Effector CD4-positive, alpha-beta T cell (primary cell): ENCODE results near the gene CHCHD4.

ENCODE experiments used
- DNase-seq: peaks from one replicate; pipeline ENCODE4 v3.0.0-alpha.2; 2020

The CHCHD4 gene

DNA sequence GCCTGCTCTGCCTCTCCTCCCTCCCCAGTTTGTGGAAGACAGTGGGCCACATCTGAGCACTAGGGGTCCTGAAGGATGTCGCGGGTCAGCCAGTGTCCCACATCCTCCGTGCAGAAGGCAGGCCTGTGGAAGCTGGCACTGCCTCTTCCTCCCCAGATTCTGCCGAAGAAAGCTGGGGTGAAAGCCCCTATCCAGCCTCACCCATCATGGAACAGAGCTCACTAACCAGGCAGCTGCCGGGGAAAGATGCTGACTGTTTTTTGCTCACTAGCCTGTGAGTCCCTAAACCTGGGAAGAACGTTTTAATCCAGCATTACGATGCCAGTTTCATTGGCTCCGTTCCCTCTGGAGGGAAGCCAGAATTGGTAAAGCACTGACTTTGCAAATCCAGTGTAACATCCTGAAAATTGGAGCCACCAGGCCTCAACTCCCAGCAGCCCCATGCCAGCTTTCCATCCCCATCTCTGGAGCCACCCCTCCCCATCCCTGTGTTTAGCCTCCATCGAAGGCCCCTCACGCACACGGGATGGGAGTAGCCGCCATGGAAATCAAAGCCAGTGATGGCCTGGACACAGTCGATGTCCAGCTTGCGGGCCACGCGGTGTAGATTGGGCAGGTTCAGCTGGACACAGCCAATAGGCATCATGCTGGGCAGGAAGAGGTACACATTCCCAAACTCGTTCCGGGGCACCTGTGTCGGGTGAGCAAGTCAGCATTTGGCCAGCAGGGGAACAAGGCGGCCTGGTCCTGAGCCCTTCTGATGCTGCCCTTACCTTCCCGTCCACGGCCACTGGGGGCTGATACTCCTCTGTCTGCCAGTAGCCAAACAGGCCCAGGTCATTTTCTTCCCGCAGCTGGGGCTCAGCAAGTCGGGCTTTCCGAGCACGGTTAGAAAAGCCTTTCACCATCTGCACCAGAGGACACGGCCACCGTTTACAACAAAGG lies 23.6 kb upstream of the CHCHD4 start:
- no peak for DNase-seq

DNA sequence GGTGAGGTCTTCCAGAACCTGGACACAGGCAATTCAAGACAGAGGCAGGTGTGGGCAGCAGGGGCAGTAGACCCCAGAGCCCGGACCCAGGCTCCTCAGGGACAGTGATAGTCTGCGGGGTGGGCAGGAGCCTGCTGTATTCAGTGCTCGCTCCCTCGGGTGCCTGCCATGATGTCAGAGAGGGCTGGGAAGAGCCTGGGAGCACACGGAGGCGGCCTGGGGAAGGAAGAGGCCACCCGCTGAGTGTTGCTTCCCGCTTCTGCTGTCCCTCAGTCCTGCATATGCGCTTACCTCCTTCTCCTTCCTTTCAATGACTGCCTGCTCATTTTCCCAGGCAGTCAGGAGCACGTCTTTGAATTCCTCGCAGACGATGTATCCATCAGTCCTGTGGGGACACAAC lies 22.9 kb upstream of the CHCHD4 start:
- DNase-seq = no peak

DNA sequence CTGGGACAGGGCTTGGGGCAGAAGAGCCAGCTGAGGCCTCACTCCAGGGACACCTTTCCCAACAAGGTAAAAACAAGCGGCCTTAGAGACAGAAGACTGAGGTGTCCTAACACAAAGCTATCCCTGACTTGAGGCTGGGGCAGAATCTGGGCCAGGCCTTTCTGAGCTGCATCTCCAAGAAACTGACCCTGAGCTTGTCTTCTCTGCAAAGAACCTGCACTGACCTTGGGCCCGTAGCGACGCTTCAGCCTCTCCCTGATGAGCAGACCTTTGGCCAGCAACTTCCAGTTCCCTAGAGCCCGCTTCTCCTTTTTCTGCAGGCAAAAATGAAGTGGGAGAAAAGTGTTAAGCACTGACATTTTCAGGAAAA lies 22.4 kb upstream of the CHCHD4 start:
- DNase-seq = no peak

- DNase-seq = no peak
Observed at GRCh38 chr3:14146381-14147065, 21.9 kb upstream of the CHCHD4 start.

GRCh38 chr3:14145670-14146380 lies 21.2 kb upstream of the CHCHD4 start:
- DNase-seq = no peak

- no peak for DNase-seq
Observed at GRCh38 chr3:14145236-14145635, 20.6 kb upstream of the CHCHD4 start.

DNA sequence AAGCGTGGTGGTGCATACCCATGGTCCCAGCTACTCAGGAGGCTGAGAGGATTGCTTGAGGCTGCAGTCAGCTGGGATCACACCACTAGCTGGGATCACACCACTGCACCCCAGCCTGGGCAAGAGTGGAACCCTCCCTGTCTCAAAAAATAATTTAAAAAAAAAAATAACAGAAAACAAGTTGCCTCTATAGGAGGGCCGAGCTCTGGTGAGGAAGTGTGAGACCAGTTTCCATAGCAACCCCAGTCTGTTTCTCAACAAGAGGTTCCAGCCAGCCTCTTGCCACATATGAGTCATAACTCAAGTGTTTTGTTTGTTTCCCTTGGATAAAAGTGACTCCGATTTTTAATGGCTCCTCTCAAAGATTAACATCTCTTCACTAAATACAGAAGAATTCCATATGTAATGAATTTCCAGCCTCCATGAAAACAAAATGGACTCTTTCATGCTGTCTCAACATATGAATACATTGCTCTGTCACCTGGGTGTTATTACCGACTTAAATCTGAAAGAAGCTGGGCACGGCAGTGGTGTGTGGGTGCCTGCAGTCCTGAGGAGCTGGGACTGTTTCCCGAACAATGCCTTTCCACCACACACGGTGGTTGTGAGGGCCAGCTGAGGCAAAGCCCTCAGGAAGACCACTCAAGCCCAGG lies 19.9 kb upstream of the CHCHD4 start:
- peak; percentile 74 for DNase-seq

GRCh38 chr3:14143271-14144225 lies 18.9 kb upstream of the CHCHD4 start:
- no peak for DNase-seq

DNA sequence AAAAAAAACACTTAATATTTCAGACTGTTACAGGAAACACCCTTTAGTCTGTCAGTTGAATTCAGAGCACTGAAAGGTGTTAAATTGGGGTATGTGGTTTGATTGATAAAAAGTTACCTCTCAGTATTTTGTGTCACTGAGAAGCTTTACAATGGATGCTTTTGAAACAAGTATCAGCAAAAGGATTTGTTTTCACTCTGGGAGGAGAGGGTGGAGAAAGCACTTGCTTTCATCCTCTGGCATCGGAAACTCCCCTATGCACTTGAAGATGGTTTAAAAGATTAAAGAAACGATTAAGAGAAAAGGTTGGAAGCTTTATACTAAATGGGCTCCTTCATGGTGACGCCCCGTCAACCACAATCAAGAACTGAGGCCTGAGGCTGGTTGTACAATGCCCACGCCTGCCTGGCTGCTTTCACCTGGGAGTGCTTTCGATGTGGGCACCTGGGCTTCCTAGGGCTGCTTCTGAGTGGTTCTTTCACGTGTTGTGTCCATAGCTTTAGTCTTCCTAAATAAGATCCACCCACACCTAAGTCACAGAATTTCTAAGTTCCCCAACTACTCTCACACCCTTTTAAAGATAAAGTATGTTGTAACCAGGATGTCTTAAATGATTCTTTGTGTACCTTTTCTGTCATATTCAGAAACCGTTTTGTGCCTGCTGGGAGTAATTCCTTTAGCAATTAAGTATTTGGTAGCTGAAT lies 18.0 kb upstream of the CHCHD4 start:
- DNase-seq = peak; percentile 69

GRCh38 chr3:14141602-14142341 lies 17.1 kb upstream of the CHCHD4 start:
- DNase-seq = no peak

- DNase-seq = no peak
Observed at GRCh38 chr3:14141144-14141543, 16.5 kb upstream of the CHCHD4 start.

- no peak for DNase-seq
Observed at GRCh38 chr3:14140668-14141067, 16.0 kb upstream of the CHCHD4 start.

GRCh38 chr3:14139771-14140170 lies 15.1 kb upstream of the CHCHD4 start:
- no peak for DNase-seq

DNA sequence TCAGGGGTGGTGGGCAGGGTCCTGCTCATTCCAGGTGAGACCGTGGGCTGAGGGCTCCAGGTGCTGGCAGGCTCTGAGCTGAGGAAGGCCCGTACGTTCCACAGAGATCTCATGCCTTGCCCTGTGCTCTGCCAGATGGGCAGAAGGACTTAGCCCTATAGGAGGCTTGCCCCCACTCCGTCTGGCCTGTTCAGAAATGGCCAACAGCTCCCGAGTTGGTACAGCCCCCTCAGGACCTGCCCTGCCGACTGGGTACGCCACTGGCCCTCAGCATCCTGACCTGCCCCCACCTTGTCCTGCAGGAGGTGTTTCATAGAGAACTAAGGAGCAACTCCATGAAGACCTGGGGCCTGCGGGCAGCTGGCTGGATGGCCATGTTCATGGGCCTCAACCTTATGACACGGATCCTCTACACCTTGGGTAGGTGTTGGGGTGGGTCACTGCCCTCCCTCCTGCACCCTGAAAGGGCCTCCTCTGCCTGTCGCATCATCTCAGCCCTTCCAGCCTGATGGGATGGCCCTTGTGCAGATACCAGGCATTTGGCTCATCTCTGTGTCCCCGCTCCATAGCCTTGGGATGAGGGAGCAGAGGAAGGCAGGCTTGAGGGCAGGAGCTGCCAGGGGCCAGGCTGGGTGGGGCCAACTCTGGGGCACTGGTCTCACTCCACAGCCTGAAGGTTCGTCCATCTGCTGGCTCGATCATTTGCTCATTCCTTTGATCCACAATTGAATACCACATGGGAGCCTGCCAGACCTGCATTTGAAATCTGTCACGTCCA lies 14.4 kb upstream of the CHCHD4 start:
- no peak for DNase-seq

- DNase-seq = no peak
Observed at GRCh38 chr3:14138109-14138877, 13.6 kb upstream of the CHCHD4 start.

GRCh38 chr3:14137445-14137844 lies 12.8 kb upstream of the CHCHD4 start:
- no peak for DNase-seq

DNA sequence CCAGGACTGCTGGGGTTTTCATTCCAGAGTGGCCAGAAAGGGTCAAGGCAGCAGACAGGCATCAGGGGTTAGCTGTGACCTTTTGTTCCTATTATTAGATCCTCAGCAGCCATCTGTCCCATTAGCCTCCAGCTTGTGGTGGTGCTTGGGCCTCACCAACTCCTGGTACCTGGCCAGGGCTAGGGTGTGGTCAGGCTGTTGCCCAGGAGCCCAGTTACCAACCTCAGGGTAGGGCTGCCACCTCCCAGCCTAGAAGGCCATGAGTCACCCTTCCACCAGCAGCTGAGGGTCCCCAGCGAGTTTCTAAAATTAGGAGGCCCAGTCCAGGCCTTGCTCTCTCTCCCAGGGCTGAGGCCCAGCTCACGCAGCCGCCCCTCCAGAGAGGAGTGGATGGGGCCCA lies 12.3 kb upstream of the CHCHD4 start:
- DNase-seq = no peak

DNA sequence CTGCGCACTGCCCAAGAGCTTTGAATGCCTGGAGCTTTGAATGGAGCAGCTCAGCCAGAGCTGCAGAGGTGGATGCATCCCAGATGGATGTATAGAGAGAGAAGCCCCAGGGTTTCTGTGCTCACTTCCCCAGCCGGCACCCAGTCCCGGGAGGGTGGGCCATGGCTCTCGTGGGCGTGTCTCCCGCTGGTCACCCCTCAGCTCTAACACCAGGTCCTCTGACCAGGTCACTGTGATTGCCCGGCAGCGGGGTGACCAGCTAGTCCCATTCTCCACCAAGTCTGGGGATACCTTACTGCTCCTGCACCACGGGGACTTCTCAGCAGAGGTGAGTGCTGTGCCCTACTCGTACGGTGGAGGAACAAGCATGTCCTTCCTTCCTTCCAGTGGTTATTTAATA lies 10.9 kb upstream of the CHCHD4 start:
- no peak for DNase-seq

- DNase-seq = no peak
Observed at GRCh38 chr3:14134291-14134690, 9.6 kb upstream of the CHCHD4 start.
